ENCODE data around the gene TEAD1.
A peak's percentile ranks its signal among the peaks of the same experiment; 100 is the strongest.

Gene TEAD1

GRCh38 chr11:12927221-12927620 lies 253.0 kb downstream of the TEAD1 start:
- DNase-seq (ENCODE audit: low read depth in 1 of 2, low spot score in 1 of 2) = no peak

- no peak for DNase-seq (ENCODE audit: low read depth in 1 of 2, low spot score in 1 of 2)
These were observed 253.7 kb downstream of the TEAD1 start for GRCh38 chr11:12927886-12928285.

- DNase-seq (ENCODE audit: low read depth in 1 of 2, low spot score in 1 of 2) = no peak
These were observed 256.6 kb downstream of the TEAD1 start for GRCh38 chr11:12930850-12931249.

GRCh38 chr11:12932485-12932884 lies 258.3 kb downstream of the TEAD1 start:
- DNase-seq (ENCODE audit: low read depth in 1 of 2, low spot score in 1 of 2) = no peak

- no peak for DNase-seq (ENCODE audit: low read depth in 1 of 2, low spot score in 1 of 2)
These were observed 262.0 kb downstream of the TEAD1 start for GRCh38 chr11:12936200-12936599.

GRCh38 chr11:12938590-12939247 lies 264.5 kb downstream of the TEAD1 start:
- DNase-seq (ENCODE audit: low read depth in 1 of 2, low spot score in 1 of 2) = no peak

GRCh38 chr11:12941671-12942070 lies 267.4 kb downstream of the TEAD1 start:
- DNase-seq (ENCODE audit: low read depth in 1 of 2, low spot score in 1 of 2) = no peak

GRCh38 chr11:12942157-12942556 lies 267.9 kb downstream of the TEAD1 start:
- no peak for DNase-seq (ENCODE audit: low read depth in 1 of 2, low spot score in 1 of 2)

GRCh38 chr11:12943311-12943710 lies 269.1 kb downstream of the TEAD1 start:
- DNase-seq (ENCODE audit: low read depth in 1 of 2, low spot score in 1 of 2) = no peak

GRCh38 chr11:12944889-12945288 lies 270.7 kb downstream of the TEAD1 start:
- DNase-seq (ENCODE audit: low read depth in 1 of 2, low spot score in 1 of 2) = no peak

GRCh38 chr11:12949453-12949852 lies 275.2 kb downstream of the TEAD1 start:
- no peak for DNase-seq (ENCODE audit: low read depth in 1 of 2, low spot score in 1 of 2)

- no peak for DNase-seq (ENCODE audit: low read depth in 1 of 2, low spot score in 1 of 2)
These were observed 276.4 kb downstream of the TEAD1 start for GRCh38 chr11:12950670-12951069.

GRCh38 chr11:12951376-12951775 lies 277.2 kb downstream of the TEAD1 start:
- no peak for DNase-seq (ENCODE audit: low read depth in 1 of 2, low spot score in 1 of 2)

GRCh38 chr11:12952094-12952493 lies 277.9 kb downstream of the TEAD1 start:
- no peak for DNase-seq (ENCODE audit: low read depth in 1 of 2, low spot score in 1 of 2)

- DNase-seq (ENCODE audit: low read depth in 1 of 2, low spot score in 1 of 2) = no peak
These were observed 284.8 kb downstream of the TEAD1 start for GRCh38 chr11:12958986-12959385.

- no peak for DNase-seq (ENCODE audit: low read depth in 1 of 2, low spot score in 1 of 2)
These were observed 287.4 kb downstream of the TEAD1 start for GRCh38 chr11:12961615-12962014.

- DNase-seq (ENCODE audit: low read depth in 1 of 2, low spot score in 1 of 2) = no peak
These were observed 288.1 kb downstream of the TEAD1 start for GRCh38 chr11:12962306-12962705.

- DNase-seq (ENCODE audit: low read depth in 1 of 2, low spot score in 1 of 2) = no peak
These were observed 288.8 kb downstream of the TEAD1 start for GRCh38 chr11:12963051-12963450.

- peak; percentile 32 to 48 for DNase-seq (ENCODE audit: low read depth in 1 of 2, low spot score in 1 of 2)
These were observed 289.7 kb downstream of the TEAD1 start for GRCh38 chr11:12963792-12964536.

GRCh38 chr11:12964650-12965049 lies 290.4 kb downstream of the TEAD1 start:
- DNase-seq (ENCODE audit: low read depth in 1 of 2, low spot score in 1 of 2) = no peak

- DNase-seq (ENCODE audit: low read depth in 1 of 2, low spot score in 1 of 2) = no peak
These were observed 291.8 kb downstream of the TEAD1 start for GRCh38 chr11:12966002-12966401.

GRCh38 chr11:12968101-12968500 lies 293.9 kb downstream of the TEAD1 start:
- no peak for DNase-seq (ENCODE audit: low read depth in 1 of 2, low spot score in 1 of 2)

GRCh38 chr11:12968826-12969225 lies 294.6 kb downstream of the TEAD1 start:
- no peak for DNase-seq (ENCODE audit: low read depth in 1 of 2, low spot score in 1 of 2)
